ENCODE results near the gene DDAH2. TPM values are rescaled to one million over a fixed set of nuclear protein-coding genes. Genes with fewer than 3 reads are reported as not detected.

DDAH2 gene
- polyA plus RNA-seq, 4 donors: 163 to 243 (median 200) TPM

DNA sequence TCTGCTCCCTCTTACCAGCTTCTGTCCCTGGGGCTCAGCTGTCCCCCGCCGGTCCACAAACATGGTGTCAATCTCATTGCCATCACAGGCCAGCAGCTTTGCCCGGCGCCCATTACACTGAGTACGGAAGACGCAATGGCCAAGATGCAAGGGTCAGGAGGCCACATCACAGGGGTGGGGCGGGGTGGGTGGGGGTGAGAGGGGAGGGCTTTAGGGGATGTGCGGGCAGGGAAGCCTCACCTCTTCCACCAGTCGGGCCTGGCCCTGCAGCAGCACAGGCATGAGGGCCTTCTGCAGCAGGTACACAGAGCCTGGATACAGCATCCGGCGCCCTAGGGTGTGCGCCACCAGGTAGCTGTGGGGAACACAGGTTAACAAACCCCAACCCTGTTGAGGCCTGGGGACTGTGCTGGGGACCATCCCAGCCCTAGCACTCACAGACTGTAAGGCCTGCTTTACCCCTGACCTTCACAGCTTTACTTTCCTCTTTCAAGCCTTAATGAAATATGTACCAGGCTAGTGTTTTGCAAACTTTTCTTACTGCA is 37.5 kb downstream of the DDAH2 start:
- DNase-seq (ENCODE audit: low read depth in 4 of 4, low spot score in 2 of 4): no peak

DNA sequence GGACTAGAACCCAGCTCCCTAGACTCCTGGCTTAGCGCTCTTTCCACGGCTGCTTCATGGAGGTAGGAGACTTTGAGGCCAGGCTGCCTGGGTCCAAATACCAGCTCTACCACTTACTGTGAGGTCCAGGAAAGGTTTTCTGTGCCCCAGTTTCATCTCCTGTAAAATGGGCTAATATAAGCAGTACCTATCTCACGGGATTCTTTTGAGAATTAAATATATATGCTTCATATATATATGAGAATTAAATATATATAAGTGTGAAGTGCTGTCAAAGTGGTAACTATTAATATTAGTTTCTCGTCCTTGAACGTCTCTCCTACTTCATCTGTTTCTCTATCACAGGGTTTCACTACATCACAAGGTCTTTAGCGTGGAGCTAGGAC is 38.0 kb downstream of the DDAH2 start:
- no peak for DNase-seq (ENCODE audit: low read depth in 4 of 4, low spot score in 2 of 4)

DNA sequence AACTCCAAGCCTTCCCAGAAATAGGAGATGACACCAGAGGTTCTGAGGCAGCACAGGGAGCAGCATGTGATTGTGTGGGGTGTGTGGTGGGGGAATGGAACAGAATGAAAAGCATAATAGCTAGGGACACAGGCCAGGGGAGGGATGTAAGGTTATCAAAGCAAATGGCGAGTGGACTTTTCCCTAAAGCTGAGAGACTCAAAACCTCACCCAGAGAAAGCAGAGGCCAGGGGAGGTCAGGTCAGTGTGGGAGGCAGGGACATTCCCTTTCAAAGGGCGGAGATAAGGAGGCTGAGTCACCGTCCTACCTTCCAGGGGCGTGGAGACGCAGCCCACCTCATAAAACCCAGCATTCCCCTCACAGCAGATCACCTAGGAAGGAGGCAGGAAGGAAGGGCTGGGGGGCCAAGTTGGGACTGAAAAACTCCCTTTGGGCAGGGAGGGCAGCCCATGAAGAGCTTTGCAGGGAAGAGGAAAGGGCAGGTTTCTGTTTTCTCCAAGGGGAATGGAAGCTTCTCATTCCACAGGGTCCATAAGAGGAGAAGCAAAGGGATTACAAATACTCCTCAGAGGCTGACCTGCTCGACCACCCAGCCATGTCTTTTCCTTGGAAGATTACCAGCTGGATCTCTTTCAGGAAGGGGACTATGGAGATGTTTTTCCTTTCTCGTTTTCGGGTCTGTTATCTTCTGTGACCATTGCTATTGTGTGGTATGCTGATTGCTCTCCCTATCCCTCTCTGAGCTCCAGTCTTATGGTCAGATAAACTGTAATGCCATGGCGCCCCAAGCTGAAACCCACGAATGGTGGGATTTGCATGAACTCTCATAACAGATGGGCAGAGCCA is 38.6 kb downstream of the DDAH2 start:
- no peak for DNase-seq (ENCODE audit: low read depth in 4 of 4, low spot score in 2 of 4)

GRCh38 chr6:31689249-31690110 is 39.6 kb downstream of the DDAH2 start:
- DNase-seq (ENCODE audit: low read depth in 4 of 4, low spot score in 2 of 4): no peak

DNA sequence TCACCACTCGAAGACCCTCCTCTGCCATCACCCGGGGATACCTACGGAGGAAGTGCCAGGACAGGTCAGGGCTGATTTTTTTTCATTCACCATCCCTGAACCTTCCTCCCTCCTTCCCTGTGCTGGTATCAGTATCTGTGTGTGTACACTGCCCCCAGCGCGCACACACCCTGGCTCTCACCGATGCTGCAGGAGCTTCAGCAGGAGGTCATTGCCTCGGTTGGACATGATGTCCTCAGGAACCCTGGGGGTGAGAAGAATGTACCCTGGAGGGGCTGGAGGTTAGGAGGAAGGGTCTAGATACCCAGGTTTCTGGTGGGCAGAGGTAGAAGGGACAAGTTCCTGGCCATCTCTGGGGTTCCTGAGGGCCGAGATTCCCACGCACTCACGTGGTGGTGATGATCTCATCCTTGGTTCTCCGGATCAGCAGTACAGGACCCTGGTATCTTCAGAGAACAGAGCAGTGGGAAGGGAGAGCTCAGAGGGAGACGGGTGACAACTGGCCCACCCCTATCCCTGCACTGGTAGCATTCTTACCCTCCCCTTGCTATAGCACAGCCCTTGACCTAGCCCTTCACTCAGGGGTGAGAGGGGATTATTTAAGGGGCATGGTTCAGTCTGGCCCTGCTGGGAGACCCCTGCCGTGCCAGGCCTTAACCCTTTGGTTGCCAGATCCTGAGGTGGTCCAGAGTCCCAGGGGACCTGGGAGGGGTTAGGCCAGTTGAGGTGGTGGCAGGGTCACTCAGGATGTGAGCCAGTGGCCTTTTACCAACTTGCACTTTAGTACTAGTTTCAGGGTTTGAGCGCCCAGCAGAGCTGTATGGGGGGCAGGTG is 41.0 kb downstream of the DDAH2 start:
- no peak for DNase-seq (ENCODE audit: low read depth in 4 of 4, low spot score in 2 of 4)

DNA sequence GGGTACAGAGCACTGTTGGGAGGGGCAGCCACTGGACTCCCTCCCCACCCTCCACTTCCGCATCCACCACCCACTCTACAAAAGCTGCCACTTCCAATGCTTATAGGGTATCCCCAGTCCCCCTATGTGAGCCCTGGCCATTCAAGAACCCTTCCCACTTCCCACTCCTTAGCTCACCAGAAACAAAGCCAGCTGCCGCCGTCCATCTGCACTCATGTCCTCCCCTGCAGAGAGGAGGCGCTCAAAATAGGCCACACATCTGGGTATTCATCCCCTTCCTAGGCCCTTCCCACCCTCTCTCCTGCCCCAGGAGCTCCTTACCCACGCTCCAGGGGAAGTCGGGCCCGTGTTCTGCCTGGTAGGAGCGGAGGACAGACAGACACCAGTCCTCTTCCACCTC is 41.8 kb downstream of the DDAH2 start:
- DNase-seq (ENCODE audit: low read depth in 4 of 4, low spot score in 2 of 4): no peak

DNA sequence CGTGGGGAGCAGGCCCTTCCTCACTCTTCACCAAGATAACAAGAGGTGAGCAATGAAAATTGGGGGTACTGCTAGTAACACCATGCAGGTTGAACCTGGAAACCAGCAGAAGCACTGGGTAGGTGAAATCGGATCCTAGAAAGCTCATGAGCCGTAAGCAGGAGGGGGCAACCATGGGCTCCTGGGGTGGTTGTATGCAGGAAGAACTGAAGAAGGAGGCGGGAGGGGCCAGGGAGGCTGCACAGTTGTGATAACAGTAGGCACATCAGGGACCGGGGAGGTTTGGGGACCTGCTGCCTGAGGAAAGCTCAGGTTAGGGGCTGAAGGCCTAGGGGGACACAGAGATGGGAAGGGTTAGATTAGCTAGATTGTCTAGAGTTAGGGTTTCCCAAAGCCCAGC is 42.6 kb downstream of the DDAH2 start:
- no peak for DNase-seq (ENCODE audit: low read depth in 4 of 4, low spot score in 2 of 4)

GRCh38 chr6:31683591-31683990 is 45.5 kb downstream of the DDAH2 start:
- DNase-seq (ENCODE audit: low read depth in 4 of 4, low spot score in 2 of 4): no peak

DNA sequence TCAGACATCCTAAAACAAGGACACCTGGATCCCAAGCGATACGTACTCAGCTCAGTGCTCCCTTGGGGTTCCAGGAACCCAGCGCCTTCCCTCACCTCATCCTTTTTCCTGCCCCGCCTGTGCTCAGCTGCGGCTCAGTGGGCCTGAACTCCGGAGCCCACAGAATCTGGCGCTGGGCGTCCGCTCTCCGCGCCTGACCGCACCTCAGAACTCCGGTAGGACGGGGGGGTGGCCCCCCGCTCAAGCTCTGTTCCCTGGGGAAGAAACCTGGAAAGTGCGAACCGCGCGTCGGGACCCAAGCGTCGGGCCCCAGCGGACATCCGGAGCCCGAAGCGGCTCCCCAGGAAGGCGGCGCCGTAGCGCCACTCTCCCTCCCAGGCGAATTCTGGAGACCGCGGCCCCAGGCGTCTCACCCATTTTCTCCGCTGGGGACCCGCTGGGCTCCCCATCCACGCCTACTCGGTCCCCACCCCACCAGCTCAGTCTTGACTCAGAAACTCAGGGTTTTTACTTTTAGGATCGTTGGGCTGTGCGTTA is 47.9 kb downstream of the DDAH2 start:
- no peak for DNase-seq (ENCODE audit: low read depth in 4 of 4, low spot score in 2 of 4)

- peak in 2 of 4 donors; percentile 67 to 80 for DNase-seq (ENCODE audit: low read depth in 4 of 4, low spot score in 2 of 4)
Observed at GRCh38 chr6:31680226-31681134, 48.6 kb downstream of the DDAH2 start, which contains the start of gene LY6G5C. TSS of gene LY6G5C (minus strand) at chr6:31681067. CDS start at chr6:31680373, 694 bp downstream.

GRCh38 chr6:31677955-31678354 is 51.1 kb downstream of the DDAH2 start:
- no peak for DNase-seq (ENCODE audit: low read depth in 4 of 4, low spot score in 2 of 4)

Other genes with a start within 250 kb of the DDAH2 start
- gene MICB, start 231.2 kb downstream of the DDAH2 start, polyA plus RNA-seq (ENCODE audit: insufficient read length in 4 of 4): 1 to 10 TPM in 2 of 4 donors, under 1 TPM in 2; 0.45 to 1.8 (median 0.88) TPM
- 10 to 100 TPM; 15.4 to 24.2 (median 18.0) TPM for gene MCCD1, start 200.3 kb downstream of the DDAH2 start, polyA plus RNA-seq (ENCODE audit: insufficient read length in 4 of 4)
- gene DDX39B, start 187.3 kb downstream of the DDAH2 start, polyA plus RNA-seq (ENCODE audit: insufficient read length in 4 of 4): 100 to 1,000 TPM; 462 to 709 (median 569) TPM
- gene ATP6V1G2, start 182.7 kb downstream of the DDAH2 start, polyA plus RNA-seq (ENCODE audit: insufficient read length in 4 of 4): 10 to 100 TPM in 1 of 4 donors, 1 to 10 TPM in 3; 6.4 to 10.5 (median 6.5) TPM
- gene NFKBIL1, start 181.7 kb downstream of the DDAH2 start, polyA plus RNA-seq (ENCODE audit: insufficient read length in 4 of 4): 10 to 100 TPM; 18.4 to 29.0 (median 25.5) TPM
- under 1 TPM; 0.24 to 0.39 (median 0.31) TPM for gene LTA, start 157.0 kb downstream of the DDAH2 start, polyA plus RNA-seq (ENCODE audit: insufficient read length in 4 of 4)
- gene TNF, start 153.7 kb downstream of the DDAH2 start, polyA plus RNA-seq (ENCODE audit: insufficient read length in 4 of 4): under 1 TPM in 1 of 4 donors, not detected in 3; 0.49 TPM
- 1 to 10 TPM in 3 of 4 donors, under 1 TPM in 1; 0.88 to 2.3 (median 2.0) TPM for gene LTB, start 146.9 kb downstream of the DDAH2 start, polyA plus RNA-seq (ENCODE audit: insufficient read length in 4 of 4)
- 1 to 10 TPM; 4.2 to 6.2 (median 5.0) TPM for gene LST1, start 143.0 kb downstream of the DDAH2 start, polyA plus RNA-seq (ENCODE audit: insufficient read length in 4 of 4)
- under 1 TPM in 3 of 4 donors, not detected in 1; 0.16 to 0.52 (median 0.25) TPM for gene NCR3, start 136.3 kb downstream of the DDAH2 start, polyA plus RNA-seq (ENCODE audit: insufficient read length in 4 of 4)
- 10 to 100 TPM; 61.0 to 92.7 (median 73.5) TPM for gene AIF1, start 114.1 kb downstream of the DDAH2 start, polyA plus RNA-seq (ENCODE audit: insufficient read length in 4 of 4)
- 100 to 1,000 TPM; 129 to 238 (median 197) TPM for gene PRRC2A, start 108.6 kb downstream of the DDAH2 start, polyA plus RNA-seq (ENCODE audit: insufficient read length in 4 of 4)
- 100 to 1,000 TPM; 218 to 274 (median 261) TPM for gene BAG6, start 76.6 kb downstream of the DDAH2 start, polyA plus RNA-seq (ENCODE audit: insufficient read length in 4 of 4)
- gene APOM, start 73.4 kb downstream of the DDAH2 start, polyA plus RNA-seq (ENCODE audit: insufficient read length in 4 of 4): 100 to 1,000 TPM in 3 of 4 donors, 10 to 100 TPM in 1; 89.9 to 124 (median 104) TPM
- gene C6orf47, start 68.5 kb downstream of the DDAH2 start, polyA plus RNA-seq (ENCODE audit: insufficient read length in 4 of 4): 10 to 100 TPM; 17.9 to 24.3 (median 21.4) TPM
- 10 to 100 TPM; 25.2 to 33.9 (median 29.5) TPM for gene GPANK1, start 64.3 kb downstream of the DDAH2 start, polyA plus RNA-seq (ENCODE audit: insufficient read length in 4 of 4)
- 100 to 1,000 TPM; 224 to 234 (median 228) TPM for gene CSNK2B, start 63.2 kb downstream of the DDAH2 start, polyA plus RNA-seq (ENCODE audit: insufficient read length in 4 of 4)
- gene LY6G5B, start 59.3 kb downstream of the DDAH2 start, polyA plus RNA-seq (ENCODE audit: insufficient read length in 4 of 4): 10 to 100 TPM in 3 of 4 donors, 1 to 10 TPM in 1; 9.0 to 37.0 (median 19.2) TPM
- gene LY6G5C, start 48.2 kb downstream of the DDAH2 start, polyA plus RNA-seq (ENCODE audit: insufficient read length in 4 of 4): 1 to 10 TPM; 2.4 to 5.6 (median 3.0) TPM
- gene ABHD16A, start 26.0 kb downstream of the DDAH2 start, polyA plus RNA-seq (ENCODE audit: insufficient read length in 4 of 4): 10 to 100 TPM; 54.3 to 74.8 (median 61.5) TPM
- under 1 TPM; 0.21 to 0.81 (median 0.57) TPM for gene LY6G6F, start 22.4 kb downstream of the DDAH2 start, polyA plus RNA-seq (ENCODE audit: insufficient read length in 4 of 4)
- gene LY6G6D, start 14.0 kb downstream of the DDAH2 start, polyA plus RNA-seq (ENCODE audit: insufficient read length in 4 of 4): under 1 TPM in 1 of 4 donors, not detected in 3; 0.65 TPM
- gene LY6G6C, start 7.6 kb downstream of the DDAH2 start, polyA plus RNA-seq (ENCODE audit: insufficient read length in 4 of 4): 1 to 10 TPM in 1 of 4 donors, under 1 TPM in 2, not detected in 1; 0.32 to 1.4 (median 0.47) TPM
- gene MPIG6B, start 5.9 kb downstream of the DDAH2 start, polyA plus RNA-seq (ENCODE audit: insufficient read length in 4 of 4): 1 to 10 TPM in 3 of 4 donors, under 1 TPM in 1; 0.72 to 2.4 (median 1.5) TPM
- gene CLIC1, start 7.2 kb upstream of the DDAH2 start, polyA plus RNA-seq (ENCODE audit: insufficient read length in 4 of 4): 100 to 1,000 TPM; 251 to 323 (median 297) TPM
- 10 to 100 TPM; 13.1 to 58.4 (median 30.9) TPM for gene MSH5, start 10.7 kb upstream of the DDAH2 start, polyA plus RNA-seq (ENCODE audit: insufficient read length in 4 of 4)
- 10 to 100 TPM in 2 of 4 donors, 1 to 10 TPM in 2; 4.2 to 12.9 (median 7.3) TPM for gene SAPCD1, start 33.4 kb upstream of the DDAH2 start, polyA plus RNA-seq (ENCODE audit: insufficient read length in 4 of 4)
- gene VWA7, start 48.0 kb upstream of the DDAH2 start, polyA plus RNA-seq (ENCODE audit: insufficient read length in 4 of 4): 10 to 100 TPM in 2 of 4 donors, 1 to 10 TPM in 2; 8.1 to 10.7 (median 9.6) TPM
- 10 to 100 TPM; 51.9 to 64.8 (median 55.2) TPM for gene VARS1, start 66.5 kb upstream of the DDAH2 start, polyA plus RNA-seq (ENCODE audit: insufficient read length in 4 of 4)
- gene LSM2, start 77.7 kb upstream of the DDAH2 start, polyA plus RNA-seq (ENCODE audit: insufficient read length in 4 of 4): 10 to 100 TPM; 80.4 to 88.0 (median 84.9) TPM
- gene HSPA1L, start 86.0 kb upstream of the DDAH2 start, polyA plus RNA-seq (ENCODE audit: insufficient read length in 4 of 4): 1 to 10 TPM; 3.6 to 4.2 (median 3.8) TPM
- gene HSPA1A, start 86.2 kb upstream of the DDAH2 start, polyA plus RNA-seq (ENCODE audit: insufficient read length in 4 of 4): 100 to 1,000 TPM in 3 of 4 donors, 10 to 100 TPM in 1; 92.5 to 123 (median 116) TPM
- gene HSPA1B, start 98.4 kb upstream of the DDAH2 start, polyA plus RNA-seq (ENCODE audit: insufficient read length in 4 of 4): 100 to 1,000 TPM; 128 to 169 (median 155) TPM
- gene NEU1, start 133.5 kb upstream of the DDAH2 start, polyA plus RNA-seq (ENCODE audit: insufficient read length in 4 of 4): 10 to 100 TPM; 72.1 to 78.2 (median 75.1) TPM
- gene SLC44A4, start 149.7 kb upstream of the DDAH2 start, polyA plus RNA-seq (ENCODE audit: insufficient read length in 4 of 4): 10 to 100 TPM; 37.2 to 57.4 (median 46.1) TPM
- gene EHMT2, start 168.4 kb upstream of the DDAH2 start, polyA plus RNA-seq (ENCODE audit: insufficient read length in 4 of 4): 100 to 1,000 TPM in 1 of 4 donors, 10 to 100 TPM in 3; 65.6 to 111 (median 86.8) TPM
- 10 to 100 TPM; 22.4 to 35.3 (median 26.9) TPM for gene ZBTB12, start 172.8 kb upstream of the DDAH2 start, polyA plus RNA-seq (ENCODE audit: insufficient read length in 4 of 4)
- gene C2, start 198.4 kb upstream of the DDAH2 start, polyA plus RNA-seq (ENCODE audit: insufficient read length in 4 of 4): 1 to 10 TPM; 3.1 to 4.1 (median 3.7) TPM
- gene CFB, start 216.8 kb upstream of the DDAH2 start, polyA plus RNA-seq (ENCODE audit: insufficient read length in 4 of 4): 10 to 100 TPM in 1 of 4 donors, 1 to 10 TPM in 3; 6.5 to 22.2 (median 7.1) TPM
- 100 to 1,000 TPM in 1 of 4 donors, 10 to 100 TPM in 3; 88.5 to 105 (median 91.7) TPM for gene NELFE, start 229.7 kb upstream of the DDAH2 start, polyA plus RNA-seq (ENCODE audit: insufficient read length in 4 of 4)
- 10 to 100 TPM; 36.4 to 56.9 (median 45.8) TPM for gene SKIC2, start 229.9 kb upstream of the DDAH2 start, polyA plus RNA-seq (ENCODE audit: insufficient read length in 4 of 4)
- 10 to 100 TPM; 22.9 to 42.2 (median 32.9) TPM for gene DXO, start 242.8 kb upstream of the DDAH2 start, polyA plus RNA-seq (ENCODE audit: insufficient read length in 4 of 4)